Peyer's patch (tissue), 4 donors: Measurements from ENCODE around the gene CRBN.

Experiments
- CTCF ChIP-seq, 6 experiments: fragments of 450-650 bp in 4 of 6; fragments of 200-600 bp in 2 of 6; sonication (generic) in 1 of 6; IDR thresholded peaks; one replicate each; pipeline ENCODE4 v1.5.1; 2017 to 2019; ENCODE audit warnings: antibody characterized with exemption in 6 of 6, mild to moderate bottlenecking in 3 of 6, moderate library complexity in 1 of 6
- POLR2A ChIP-seq, 2 donors: fragments of 450-650 bp; IDR thresholded peaks; one replicate each; pipeline ENCODE4 v1.5.1; 2017; ENCODE audit warnings: antibody characterized with exemption in 2 of 2, mild to moderate bottlenecking in 2 of 2, moderate library complexity in 2 of 2

DNA sequence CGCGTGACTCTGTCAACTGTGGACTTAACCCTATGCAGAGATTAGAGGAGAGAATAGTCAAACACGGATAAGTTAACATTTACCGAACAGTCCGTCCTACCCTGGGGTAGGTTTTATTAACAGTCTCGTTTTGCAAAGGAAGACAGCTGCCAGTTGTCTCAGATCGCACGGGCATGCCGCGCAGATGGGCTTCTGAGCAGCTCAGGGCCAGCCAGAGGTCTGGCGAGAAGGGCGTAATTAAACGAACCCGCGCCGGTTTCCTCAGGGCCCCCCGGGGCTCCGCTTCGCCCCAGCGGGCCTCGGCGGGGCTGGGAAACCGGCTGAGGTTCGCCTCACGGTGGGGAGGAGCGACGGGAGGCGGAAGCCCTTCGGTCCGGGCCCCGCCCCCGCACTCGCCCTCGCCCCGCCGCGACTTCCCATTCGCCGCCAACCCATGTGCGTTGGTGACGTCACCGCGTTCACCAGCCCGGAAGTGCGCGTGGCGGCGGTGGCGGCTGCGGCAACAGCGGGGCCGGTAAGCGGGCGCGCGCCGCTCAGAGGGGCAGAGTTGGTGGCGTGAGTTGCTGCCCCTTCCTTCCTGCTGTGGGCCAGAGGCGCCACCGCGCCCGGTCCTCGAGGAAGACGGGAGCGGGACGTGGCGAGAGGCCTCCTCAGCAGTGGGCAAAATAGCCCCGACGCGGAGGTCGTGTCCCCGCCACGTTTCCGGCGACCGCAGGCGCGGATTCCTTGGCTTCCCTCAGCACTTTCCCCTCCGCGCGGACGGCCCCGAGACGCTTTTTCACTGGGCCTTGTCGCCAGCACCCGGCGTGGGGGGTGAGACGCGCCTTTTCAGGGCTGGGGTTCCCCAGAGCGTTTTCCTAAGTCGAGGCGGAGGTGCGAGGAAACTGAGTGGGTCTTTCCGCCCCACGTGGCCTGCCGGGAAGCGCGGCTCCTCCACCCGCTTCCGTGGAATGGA lies 52.7 kb downstream of the CRBN start, which contains the start of gene TRNT1:
- no peak for TF ChIP-seq CTCF (IDR thresholded peaks at IDR 0.05)
- TF ChIP-seq POLR2A (IDR thresholded peaks at IDR 0.05) = peak; percentile 87 to 88
